Measurements from ENCODE around the gene IL15.

IL15 gene

GRCh38 chr4:141645611-141646340 lies 9.4 kb downstream of the IL15 start:
- Histone ChIP-seq H3K36me3 (ENCODE audit: control insufficient read depth in 4 of 4, insufficient read depth in 4 of 4, low read length in 3 of 4) (no peaks in the 10 kb centered on the region), H3K4me1 (ENCODE audit: control extremely low read depth in 1 of 4, control insufficient read depth in 4 of 4, insufficient read depth in 4 of 4, low read length in 3 of 4) (peaks cover 0 to 2% (median 0%) of the 10 kb centered on the region in 4 experiments), H3K4me3 (ENCODE audit: control insufficient read depth in 1 of 7, extremely low read depth in 1 of 7, insufficient read depth in 4 of 7, low read depth in 2 of 7, low read length in 6 of 7) (no peak overlapping the region), H3K27ac (ENCODE audit: insufficient read depth in 1 of 2, low read depth in 1 of 2, low read length in 2 of 2, poor library complexity in 1 of 2, severe bottlenecking in 2 of 2) (no peak overlapping the region), H3K27me3 (replicated peaks in 2 of 5; ENCODE audit: control insufficient read depth in 4 of 5, insufficient read depth in 5 of 5, low read length in 4 of 5) (no peaks in the 10 kb centered on the region), H3K9me3 (ENCODE audit: control extremely low read depth in 1 of 5, control insufficient read depth in 4 of 5, insufficient read depth in 2 of 5, low read depth in 1 of 5, low read length in 4 of 5) (no peaks in the 10 kb centered on the region)
- no peak for DNase-seq
- 100% methylated on average over 1 of the region's 3 CpGs for WGBS (ENCODE audit: insufficient coverage)
- ChIA-PET CTCF (interaction anchor here (1.7 kb wide), 1 partner anchor 8 kb away, joined by 7 read pairs; no protein-coding TSS in a partner anchor), POLR2A (no interaction called here)

- no peaks in the 10 kb centered on the region for H3K36me3 ChIP-seq (ENCODE audit: control insufficient read depth in 4 of 4, insufficient read depth in 4 of 4, low read length in 3 of 4)
- H3K4me1 ChIP-seq (ENCODE audit: control extremely low read depth in 1 of 4, control insufficient read depth in 4 of 4, insufficient read depth in 4 of 4, low read length in 3 of 4), result peaks cover 0 to 1% (median 0%) of the 10 kb centered on the region in 4 experiments
- no peak overlapping the region for H3K27ac ChIP-seq (ENCODE audit: insufficient read depth in 1 of 2, low read depth in 1 of 2, low read length in 2 of 2, poor library complexity in 1 of 2, severe bottlenecking in 2 of 2)
- H3K27me3 ChIP-seq (replicated peaks in 2 of 5; ENCODE audit: control insufficient read depth in 4 of 5, insufficient read depth in 5 of 5, low read length in 4 of 5), result no peaks in the 10 kb centered on the region
- H3K4me3 ChIP-seq (ENCODE audit: control insufficient read depth in 1 of 7, extremely low read depth in 1 of 7, insufficient read depth in 4 of 7, low read depth in 2 of 7, low read length in 6 of 7), result no peak overlapping the region
- 100% methylated on average over 1 of the region's 3 CpGs for WGBS (ENCODE audit: insufficient coverage)
- DNase-seq, result no peak
- POLR2A ChIA-PET, result no interaction called here
- H3K9me3 ChIP-seq (ENCODE audit: control extremely low read depth in 1 of 5, control insufficient read depth in 4 of 5, insufficient read depth in 2 of 5, low read depth in 1 of 5, low read length in 4 of 5), result no peaks in the 10 kb centered on the region
- CTCF ChIA-PET, result interaction anchor here (1.7 kb wide), 1 partner anchor 9 kb away, joined by 7 read pairs; no protein-coding TSS in a partner anchor
These were observed 10.6 kb downstream of the IL15 start for GRCh38 chr4:141646969-141647368.

- CTCF ChIA-PET, result no interaction called here
- DNase-seq, result no peak
- Histone ChIP-seq H3K36me3 (ENCODE audit: control insufficient read depth in 4 of 4, insufficient read depth in 4 of 4, low read length in 3 of 4) (no peaks in the 10 kb centered on the region), H3K9me3 (ENCODE audit: control extremely low read depth in 1 of 5, control insufficient read depth in 4 of 5, insufficient read depth in 2 of 5, low read depth in 1 of 5, low read length in 4 of 5) (no peaks in the 10 kb centered on the region), H3K4me1 (ENCODE audit: control extremely low read depth in 1 of 4, control insufficient read depth in 4 of 4, insufficient read depth in 4 of 4, low read length in 3 of 4) (peaks cover 0 to 5% (median 0%) of the 10 kb centered on the region in 4 experiments), H3K27me3 (replicated peaks in 2 of 5; ENCODE audit: control insufficient read depth in 4 of 5, insufficient read depth in 5 of 5, low read length in 4 of 5) (no peaks in the 10 kb centered on the region), H3K4me3 (ENCODE audit: control insufficient read depth in 1 of 7, extremely low read depth in 1 of 7, insufficient read depth in 4 of 7, low read depth in 2 of 7, low read length in 6 of 7) (no peak overlapping the region), H3K27ac (ENCODE audit: insufficient read depth in 1 of 2, low read depth in 1 of 2, low read length in 2 of 2, poor library complexity in 1 of 2, severe bottlenecking in 2 of 2) (no peak overlapping the region)
- POLR2A ChIA-PET, result no interaction called here
- WGBS (ENCODE audit: insufficient coverage), result no CpG with 5 or more reads among the region's 1 CpG
These were observed 11.6 kb downstream of the IL15 start for GRCh38 chr4:141647966-141648365.

GRCh38 chr4:141652161-141652778 lies 15.9 kb downstream of the IL15 start:
- no peaks in the 10 kb centered on the region for H3K27me3 ChIP-seq (replicated peaks in 2 of 5; ENCODE audit: control insufficient read depth in 4 of 5, insufficient read depth in 5 of 5, low read length in 4 of 5)
- no peaks in the 10 kb centered on the region for H3K9me3 ChIP-seq (ENCODE audit: control extremely low read depth in 1 of 5, control insufficient read depth in 4 of 5, insufficient read depth in 2 of 5, low read depth in 1 of 5, low read length in 4 of 5)
- POLR2A ChIA-PET, result no interaction called here
- no peak overlapping the region for H3K4me3 ChIP-seq (ENCODE audit: control insufficient read depth in 1 of 7, extremely low read depth in 1 of 7, insufficient read depth in 4 of 7, low read depth in 2 of 7, low read length in 6 of 7)
- WGBS (ENCODE audit: insufficient coverage), result 19% methylated on average over 3 of the region's 4 CpGs
- H3K36me3 ChIP-seq (ENCODE audit: control insufficient read depth in 4 of 4, insufficient read depth in 4 of 4, low read length in 3 of 4), result no peaks in the 10 kb centered on the region
- peak overlapping the region in 1 of 2 experiments; percentile 46 for H3K27ac ChIP-seq (ENCODE audit: insufficient read depth in 1 of 2, low read depth in 1 of 2, low read length in 2 of 2, poor library complexity in 1 of 2, severe bottlenecking in 2 of 2)
- CTCF ChIA-PET, result interaction anchor here (0.9 to 1.1 kb wide), 2 partner anchors 12 to 306 kb away, joined by 3 read pairs; no protein-coding TSS in a partner anchor
- peaks cover 0 to 5% (median 0%) of the 10 kb centered on the region in 4 experiments for H3K4me1 ChIP-seq (ENCODE audit: control extremely low read depth in 1 of 4, control insufficient read depth in 4 of 4, insufficient read depth in 4 of 4, low read length in 3 of 4)
- DNase-seq, result peak; percentile 24 to 76 (median 63)

- no peak for DNase-seq
- CTCF ChIA-PET, result interaction anchor here (0.7 to 1.6 kb wide), 2 partner anchors 47 to 308 kb away, joined by 3 to 6 read pairs; no protein-coding TSS in a partner anchor
- POLR2A ChIA-PET, result no interaction called here
- Histone ChIP-seq H3K9me3 (ENCODE audit: control extremely low read depth in 1 of 5, control insufficient read depth in 4 of 5, insufficient read depth in 2 of 5, low read depth in 1 of 5, low read length in 4 of 5) (no peaks in the 10 kb centered on the region), H3K4me3 (ENCODE audit: control insufficient read depth in 1 of 7, extremely low read depth in 1 of 7, insufficient read depth in 4 of 7, low read depth in 2 of 7, low read length in 6 of 7) (no peak overlapping the region), H3K36me3 (ENCODE audit: control insufficient read depth in 4 of 4, insufficient read depth in 4 of 4, low read length in 3 of 4) (no peaks in the 10 kb centered on the region), H3K4me1 (ENCODE audit: control extremely low read depth in 1 of 4, control insufficient read depth in 4 of 4, insufficient read depth in 4 of 4, low read length in 3 of 4) (peaks cover 0 to 10% (median 3%) of the 10 kb centered on the region in 4 experiments), H3K27me3 (replicated peaks in 2 of 5; ENCODE audit: control insufficient read depth in 4 of 5, insufficient read depth in 5 of 5, low read length in 4 of 5) (no peaks in the 10 kb centered on the region), H3K27ac (ENCODE audit: insufficient read depth in 1 of 2, low read depth in 1 of 2, low read length in 2 of 2, poor library complexity in 1 of 2, severe bottlenecking in 2 of 2) (no peak overlapping the region)
These were observed 17.7 kb downstream of the IL15 start for GRCh38 chr4:141654098-141654497.

GRCh38 chr4:141656031-141656430 lies 19.6 kb downstream of the IL15 start:
- Histone ChIP-seq H3K27me3 (replicated peaks in 2 of 5; ENCODE audit: control insufficient read depth in 4 of 5, insufficient read depth in 5 of 5, low read length in 4 of 5) (no peaks in the 10 kb centered on the region), H3K4me3 (ENCODE audit: control insufficient read depth in 1 of 7, extremely low read depth in 1 of 7, insufficient read depth in 4 of 7, low read depth in 2 of 7, low read length in 6 of 7) (no peak overlapping the region), H3K27ac (ENCODE audit: insufficient read depth in 1 of 2, low read depth in 1 of 2, low read length in 2 of 2, poor library complexity in 1 of 2, severe bottlenecking in 2 of 2) (no peak overlapping the region), H3K9me3 (ENCODE audit: control extremely low read depth in 1 of 5, control insufficient read depth in 4 of 5, insufficient read depth in 2 of 5, low read depth in 1 of 5, low read length in 4 of 5) (no peaks in the 10 kb centered on the region), H3K4me1 (ENCODE audit: control extremely low read depth in 1 of 4, control insufficient read depth in 4 of 4, insufficient read depth in 4 of 4, low read length in 3 of 4) (peaks cover 0 to 10% (median 3%) of the 10 kb centered on the region in 4 experiments), H3K36me3 (ENCODE audit: control insufficient read depth in 4 of 4, insufficient read depth in 4 of 4, low read length in 3 of 4) (peaks cover 0 to 3% (median 0%) of the 10 kb centered on the region in 4 experiments)
- ChIA-PET CTCF (no interaction called here), POLR2A (no interaction called here)
- WGBS (ENCODE audit: insufficient coverage), result 100% methylated on average over 1 of the region's 3 CpGs
- no peak for DNase-seq

GRCh38 chr4:141657550-141658250 lies 21.3 kb downstream of the IL15 start:
- Histone ChIP-seq H3K27me3 (replicated peaks in 2 of 5; ENCODE audit: control insufficient read depth in 4 of 5, insufficient read depth in 5 of 5, low read length in 4 of 5) (no peaks in the 10 kb centered on the region), H3K27ac (ENCODE audit: insufficient read depth in 1 of 2, low read depth in 1 of 2, low read length in 2 of 2, poor library complexity in 1 of 2, severe bottlenecking in 2 of 2) (no peak overlapping the region), H3K9me3 (ENCODE audit: control extremely low read depth in 1 of 5, control insufficient read depth in 4 of 5, insufficient read depth in 2 of 5, low read depth in 1 of 5, low read length in 4 of 5) (no peaks in the 10 kb centered on the region), H3K4me3 (ENCODE audit: control insufficient read depth in 1 of 7, extremely low read depth in 1 of 7, insufficient read depth in 4 of 7, low read depth in 2 of 7, low read length in 6 of 7) (no peak overlapping the region), H3K4me1 (ENCODE audit: control extremely low read depth in 1 of 4, control insufficient read depth in 4 of 4, insufficient read depth in 4 of 4, low read length in 3 of 4) (peaks cover 0 to 6% (median 3%) of the 10 kb centered on the region in 4 experiments), H3K36me3 (ENCODE audit: control insufficient read depth in 4 of 4, insufficient read depth in 4 of 4, low read length in 3 of 4) (peaks cover 0 to 3% (median 0%) of the 10 kb centered on the region in 4 experiments)
- 100% methylated on average over 1 of the region's 5 CpGs for WGBS (ENCODE audit: insufficient coverage)
- POLR2A ChIA-PET, result no interaction called here
- CTCF ChIA-PET, result no interaction called here
- peak in 2 of 3 donors; percentile 13 to 39 for DNase-seq
